Heart left ventricle (tissue), 13 donors: ENCODE data around the gene CHD5.

Experiments
- CTCF ChIP-seq, 12 donors: fragments of 200-600 bp; sonication (generic) in 4 of 12; IDR thresholded peaks; one replicate each; pipeline versions ENCODE4 v1.5.0 to v1.8.0; 2018 to 2022; ENCODE audit warnings: antibody characterized with exemption in 12 of 12, mild to moderate bottlenecking in 5 of 12
- POLR2A ChIP-seq, 2 donors: fragments of 450-650 bp; IDR thresholded peaks; one replicate each; pipeline ENCODE4 v1.6.1; 2017; ENCODE audit warnings: antibody characterized with exemption in 2 of 2, mild to moderate bottlenecking in 2 of 2, moderate library complexity in 2 of 2
- donor health status: ischemic (EF 13 %, LVEDD 7.1; RV severe dilation, severe dysfunction).
- donor health status: DM: no; HTN: yes; CAD: no.
- donor health status: DM: no; HTN: no; CAD: no.
- donor health status: ischemic (EF 25% LVEDD 6.9; RV normal size, moderate dysfunction).
- donor health status: ischemic (EF 25% LVEDD 5.7; RV mildly dilated, moderate dysfunction).
- donor health status: ischemic (EF 35%, LVEDD 5.7; RV mildly dilated, moderate dysfunction).
- donor health status: nonischemic (EF 11% LVEDD 7.7; RV severe dilation, severe dysfunction).
- donor health status: DM: yes; HTN: yes; CAD: no.
- donor health status: PGD.
- donor health status: ischemic (EF 29% LVEDD 5.4; RV normal size, mild dysfunction).
- donor health status: nonischemic (EF 23%, LVEDD 6.1; RV moderate dilation, normal function).

- TF ChIP-seq POLR2A (IDR thresholded peaks at IDR 0.05): no peak
- no peak for TF ChIP-seq CTCF (IDR thresholded peaks at IDR 0.05)
Observed at GRCh38 chr1:6170116-6170741, 9.9 kb downstream of the CHD5 start.
